GM12878 (cell line): Measurements from ENCODE around the gene PRDM16. TPM values are rescaled to one million over a fixed set of nuclear protein-coding genes. Genes with fewer than 3 reads are reported as not detected.

ENCODE experiments used
- ATAC-seq: fragments of 200-7000 bp; cut with Tn5 transposase; 3 replicates; pipeline ENCODE4 v1.9.1; 2020; ENCODE audit warnings: mild to moderate bottlenecking, moderate library complexity
- BruUV-seq: library from RNA; stranded (reverse); fragments of 400-500 nt; replicated peaks from 2 replicates; lab custom pipeline; 2021; lab: Mats Ljungman, UMichigan
- CTCF ChIA-PET: fragments of 300-600 bp; sonication (Branson Sonifier 250); formaldehyde crosslinking; extraction: SDS; loops from one replicate; lab custom pipeline; 2021; ENCODE audit warnings: inconsistent platforms; lab: Yijun Ruan, JAX
- POLR2A ChIA-PET: fragments of 350-600 bp; formaldehyde crosslinking; extraction: SDS; loops from one replicate; lab custom pipeline; 2021; ENCODE audit warnings: inconsistent platforms; lab: Charles Lee
- RAD21 ChIA-PET: fragments of 300-600 bp; sonication (Branson Sonifier 250); formaldehyde crosslinking; loops from one replicate; lab custom pipeline; 2023; ENCODE audit warnings: antibody characterized with exemption; ENCODE audit not compliant: unreplicated experiment; lab: Charles Lee
- SMC1A ChIA-PET: fragments of 300-600 bp; sonication (Branson Sonifier 250); formaldehyde crosslinking; loops from one replicate; lab custom pipeline; 2023; ENCODE audit not compliant: unreplicated experiment, uncharacterized antibody; lab: Charles Lee
- DNase-seq: peaks from one replicate; pipeline ENCODE4 v3.0.0-alpha.2; 2011; ENCODE audit warnings: low read depth, low spot score
- FAIRE-seq: peaks from 3 replicates; lab custom pipeline; 2011; peaks lifted over from hg19 to GRCh38; lab: Jason Lieb, UNC
- H2AFZ ChIP-seq: 2 replicates; pipeline ENCODE4 v1.6.0; 2011; ENCODE audit warnings: low read depth, low read length, control low read depth; ENCODE audit not compliant: control insufficient read depth
- H3K27ac ChIP-seq: 2 replicates; pipeline ENCODE4 v1.5.1; 2011; ENCODE audit warnings: control low read depth; ENCODE audit not compliant: control insufficient read depth, insufficient read depth
- H3K27me3 ChIP-seq, 2 experiments: replicated peaks in 1 of 2; 2 replicates each; pipeline versions ENCODE4 v1.6.0 to v1.6.1; 2011; ENCODE audit warnings: low read length in 1 of 2; ENCODE audit not compliant: control insufficient read depth in 2 of 2, insufficient read depth in 2 of 2
- H3K36me3 ChIP-seq, 2 experiments: 2 replicates each; pipeline ENCODE4 v1.5.1; 2011; ENCODE audit warnings: low read length in 1 of 2; ENCODE audit not compliant: control insufficient read depth in 2 of 2, insufficient read depth in 2 of 2
- H3K4me1 ChIP-seq: 2 replicates; pipeline ENCODE4 v1.6.1; 2011; ENCODE audit warnings: mild to moderate bottlenecking, low read length, moderate library complexity, mixed read lengths; ENCODE audit not compliant: control insufficient read depth, insufficient read depth
- H3K4me2 ChIP-seq: 2 replicates; pipeline ENCODE4 v1.6.0; 2011; ENCODE audit warnings: control low read depth; ENCODE audit not compliant: control insufficient read depth, insufficient read depth
- H3K4me3 ChIP-seq: fragments of 200-600 bp; sonication (generic); 2 replicates; pipeline ENCODE4 v1.5.1; 2016
- H3K79me2 ChIP-seq: 2 replicates; pipeline ENCODE4 v1.6.0; 2011; ENCODE audit warnings: low read length; ENCODE audit not compliant: control insufficient read depth, insufficient read depth
- H3K9ac ChIP-seq: 2 replicates; pipeline ENCODE4 v1.8.0; 2011; ENCODE audit warnings: low read length, control low read depth, mixed read lengths; ENCODE audit not compliant: control insufficient read depth, insufficient read depth
- H3K9me3 ChIP-seq: replicated peaks from 3 replicates; pipeline ENCODE4 v1.5.1; 2011; ENCODE audit warnings: mild to moderate bottlenecking, low read length; ENCODE audit not compliant: control insufficient read depth, insufficient read depth
- H4K20me1 ChIP-seq: 2 replicates; pipeline ENCODE4 v1.6.0; 2011; ENCODE audit not compliant: control insufficient read depth, insufficient read depth
- CREB1 ChIP-seq: IDR thresholded peaks from 2 replicates; pipeline ENCODE4 v1.6.1; 2012; ENCODE audit warnings: low read depth, mild to moderate bottlenecking, inconsistent platforms
- EED ChIP-seq: sonication (generic); IDR thresholded peaks from 2 replicates; pipeline ENCODE4 v1.6.1; 2016; ENCODE audit warnings: antibody characterized with exemption, low read depth
- FOXK2 ChIP-seq: fragments of 450-650 bp; IDR thresholded peaks from 2 replicates; pipeline ENCODE4 v1.6.1; 2017; ENCODE audit warnings: mild to moderate bottlenecking, moderate library complexity
- FOXM1 ChIP-seq: IDR thresholded peaks from 2 replicates; pipeline ENCODE4 v1.6.1; 2012; ENCODE audit warnings: low read depth, mild to moderate bottlenecking, inconsistent platforms, low read length, moderate library complexity
- MYB ChIP-seq: fragments of 150-350 bp; IDR thresholded peaks from 2 replicates; pipeline ENCODE4 v1.6.1; 2014; ENCODE audit warnings: mild to moderate bottlenecking, low read depth, low read length, borderline replicate concordance
- NR2C2 ChIP-seq: IDR thresholded peaks from 2 replicates; pipeline ENCODE4 v1.6.1; 2011; ENCODE audit warnings: borderline replicate concordance, low read depth; ENCODE audit not compliant: control insufficient read depth, insufficient read length
- TCF7 ChIP-seq: IDR thresholded peaks from 2 replicates; pipeline ENCODE4 v1.6.1; 2014; ENCODE audit warnings: antibody characterized with exemption, borderline replicate concordance
- ZBTB4 ChIP-seq: fragments of 450-650 bp; formaldehyde crosslinking; IDR thresholded peaks from 2 replicates; pipeline ENCODE4 v1.4.0; 2022; ENCODE audit warnings: mild to moderate bottlenecking, moderate library complexity
- ZBTB40 ChIP-seq: fragments of 450-650 bp; IDR thresholded peaks from 2 replicates; pipeline ENCODE4 v1.6.1; 2016; ENCODE audit warnings: mild to moderate bottlenecking, moderate library complexity, borderline replicate concordance
- WGBS: methylation state at CpG from one replicate; pipeline ENCODE4 v1.1.6; 2016; ENCODE audit warnings: low lambda C conversion rate; ENCODE audit not compliant: insufficient replicate concordance, insufficient coverage; ENCODE audit errors: missing lambda C conversion rate; 5-methylcytosine and 5-hydroxymethylcytosine counted together
- in situ Hi-C: fragments of 300-500 bp; cut with MboI; formaldehyde crosslinking; loops from 9 replicates; pipeline ENCODE4 v1.14.3; 2018; ENCODE audit warnings: mixed read lengths
- intact Hi-C: fragments of 100-400 bp; cut with micrococcal nuclease; formaldehyde crosslinking; loops from one replicate; pipeline ENCODE4 v1.14.2; 2022; ENCODE audit not compliant: unreplicated experiment
- polyA plus RNA-seq, 11 experiments: library from polyadenylated mRNA; depleted of rRNA in 4 of 11; unstranded in 6 of 11; stranded (reverse) in 5 of 11; fragments of >200 nt; fragmentation: Nextera tagmentation in 4 of 11; fragmentation: Illumina TruSeq in 1 of 11; extraction: Ambion mirVana in 4 of 11; extraction: Trizol in 1 of 11; gene quantifications; 1 replicate in 1 of 11; 2 replicates in 10 of 11; pipeline versions ENCODE4 v1.2.1 to v1.2.3, GENCODE V29; 2011 to 2016; ENCODE audit warnings: inconsistent platforms in 2 of 11, missing spikeins in 2 of 11, low read depth in 1 of 11
- total RNA-seq, 4 experiments: library from RNA; depleted of rRNA in 3 of 4; stranded (reverse); fragments of >200 nt in 3 of 4; fragmentation: Illumina TruSeq in 1 of 4; extraction: Trizol in 1 of 4; gene quantifications; 2 replicates each; pipeline versions ENCODE4 v1.2.1 to v1.2.3, GENCODE V29; 2013 to 2021

Gene PRDM16
- total and polyA plus RNA-seq, 10 of the 15 experiments (the other 5 are each of a cell fraction or from before 2014, with no cell fraction given), result 0.03 TPM; not detected in 9

- TF ChIP-seq ZBTB4, result no peak
These were observed 325.3 kb downstream of the PRDM16 start (continued) for GRCh38 chr1:3393987-3394920.

GRCh38 chr1:3396411-3396810 is 327.4 kb downstream of the PRDM16 start:
- POLR2A ChIA-PET, result no interaction called here
- in situ Hi-C loops, result no loop called here
- WGBS, result 6% methylated on average over 11 of the region's 11 CpGs

More at GRCh38 chr1:3396411-3396810, 327.4 kb downstream of the PRDM16 start:
- RAD21 ChIA-PET, result no interaction called here
- Histone ChIP-seq H3K4me3 (no peak overlapping the region), H3K36me3 (no peaks in the 10 kb centered on the region), H3K4me1 (no peaks in the 10 kb centered on the region), H3K9me3 (no peaks in the 10 kb centered on the region), H3K4me2 (no peak overlapping the region), H2AFZ (no peak overlapping the region), H3K27me3 (peaks cover 0 to 5% of the 10 kb centered on the region in 2 experiments; a peak in 3 of 4 replicates), H3K27ac (no peak overlapping the region), H3K79me2 (no peaks in the 10 kb centered on the region), H4K20me1 (no peaks in the 10 kb centered on the region), H3K9ac (no peak overlapping the region)
- TF ChIP-seq FOXM1, result no peak
- TF ChIP-seq TCF7, result no peak
- no peak for TF ChIP-seq FOXK2
- TF ChIP-seq ZBTB40, result no peak
- TF ChIP-seq MYB, result no peak
- TF ChIP-seq NR2C2, result no peak
- TF ChIP-seq CREB1, result no peak
- no peak for TF ChIP-seq EED
- CTCF ChIA-PET, result no interaction called here
- BruUV-seq, result no TSS peak
- FAIRE-seq (no peak), DNase-seq (no peak), ATAC-seq (no peak)
- SMC1A ChIA-PET, result no interaction called here
- intact Hi-C loops, result no loop called here
